Fibroblast of the aortic adventitia (primary cell): ENCODE data around the gene HOXD13. TPM values are rescaled to one million over a fixed set of nuclear protein-coding genes. Genes with fewer than 3 reads are reported as not detected.
A peak's percentile ranks its signal among the peaks of the same experiment; 100 is the strongest.

ENCODE experiments used
- DNase-seq: peaks from one replicate; pipeline ENCODE4 v3.0.0-alpha.2; 2010; ENCODE audit warnings: low read depth
- H3K4me3 ChIP-seq: 2 replicates; pipeline ENCODE4 v1.5.1; 2011; ENCODE audit warnings: low read depth, mild to moderate bottlenecking, control low read depth, low read length, moderate library complexity
- CTCF ChIP-seq: IDR thresholded peaks from 2 replicates; pipeline ENCODE4 v1.5.1; 2011; ENCODE audit warnings: mild to moderate bottlenecking, low read length, control low read depth, inconsistent platforms; ENCODE audit not compliant: insufficient read depth
- total RNA-seq: library from RNA; depleted of rRNA; stranded (reverse); fragments of >200 nt; gene quantifications from 2 replicates; pipeline ENCODE4 v1.2.3, GENCODE V29; 2012; ENCODE audit warnings: low replicate concordance

HOXD13 gene
- total RNA-seq, 1 donor: not detected

GRCh38 chr2:176103742-176104315, 11.3 kb downstream of the HOXD13 start:
- no peak for TF ChIP-seq CTCF
- no peak for DNase-seq
- H3K4me3 ChIP-seq: no peak overlapping the region

GRCh38 chr2:176104316-176105077, 12.0 kb downstream of the HOXD13 start:
- no peak overlapping the region for H3K4me3 ChIP-seq
- DNase-seq: no peak
- TF ChIP-seq CTCF: peak; percentile 1

GRCh38 chr2:176105078-176105729, 12.7 kb downstream of the HOXD13 start:
- no peak for TF ChIP-seq CTCF
- no peak overlapping the region for H3K4me3 ChIP-seq
- DNase-seq: no peak

- H3K4me3 ChIP-seq: no peak overlapping the region
- no peak for DNase-seq
- TF ChIP-seq CTCF: no peak
These were observed 13.4 kb downstream of the HOXD13 start for GRCh38 chr2:176105730-176106580.

- DNase-seq: peak; percentile 28
- no peak for TF ChIP-seq CTCF
- no peak within 1 kb of the TSS for H3K4me3 ChIP-seq
These were observed 14.3 kb downstream of the HOXD13 start, which contains the start of gene HOXD11 for GRCh38 chr2:176106581-176107539. Gene HOXD11 (plus strand): TSS chr2:176107280. CDS start chr2:176107356, 76 bp downstream.
